RPMI7951 (cell line): ENCODE results near the gene ARHGEF10L. TPM values are rescaled to one million over a fixed set of nuclear protein-coding genes. Genes with fewer than 3 reads are reported as not detected.

Experiments
- DNase-seq: peaks from one replicate; pipeline ENCODE4 v3.0.0-alpha.2; 2012; ENCODE audit warnings: low read depth
- total RNA-seq: library from RNA; depleted of rRNA; stranded (reverse); fragments of >200 nt; shearing (Covaris generic); gene quantifications from 2 replicates; pipeline ENCODE4 v1.2.3, GENCODE V29; 2014

Gene ARHGEF10L
- total RNA-seq, 1 experiment from 2014 or later = 2.2 TPM

DNA sequence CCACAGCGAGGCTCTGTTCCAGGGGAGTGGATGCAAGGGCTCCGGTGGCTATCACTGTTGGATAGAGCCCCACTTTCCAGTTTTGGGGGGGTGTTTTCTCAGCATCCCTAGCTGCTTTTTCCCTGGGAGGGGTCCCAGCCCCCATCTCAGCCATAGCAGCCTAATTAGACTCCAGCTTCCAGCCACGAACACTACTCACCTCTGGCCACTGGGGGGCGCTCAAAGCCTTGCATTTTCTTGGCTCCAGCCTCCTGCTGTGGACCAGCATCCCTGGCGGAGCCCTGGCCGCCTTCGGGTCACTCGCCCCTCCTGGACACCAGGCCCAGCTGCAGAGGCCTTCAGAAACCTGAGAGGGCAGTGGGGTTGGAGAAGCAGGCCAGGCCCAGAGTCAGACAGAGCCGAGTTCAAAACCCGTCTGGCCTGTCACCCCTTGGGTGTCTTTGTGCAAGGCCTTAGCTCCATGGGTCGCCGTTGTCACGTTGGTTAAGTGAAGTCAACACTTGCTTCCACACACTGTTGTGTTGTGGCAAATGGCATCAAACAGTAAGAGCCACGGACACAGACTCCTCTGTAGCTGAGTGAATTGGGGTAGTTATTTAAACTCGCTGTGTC lies 122.2 kb downstream of the ARHGEF10L start:
- peak; percentile 47 for DNase-seq

DNA sequence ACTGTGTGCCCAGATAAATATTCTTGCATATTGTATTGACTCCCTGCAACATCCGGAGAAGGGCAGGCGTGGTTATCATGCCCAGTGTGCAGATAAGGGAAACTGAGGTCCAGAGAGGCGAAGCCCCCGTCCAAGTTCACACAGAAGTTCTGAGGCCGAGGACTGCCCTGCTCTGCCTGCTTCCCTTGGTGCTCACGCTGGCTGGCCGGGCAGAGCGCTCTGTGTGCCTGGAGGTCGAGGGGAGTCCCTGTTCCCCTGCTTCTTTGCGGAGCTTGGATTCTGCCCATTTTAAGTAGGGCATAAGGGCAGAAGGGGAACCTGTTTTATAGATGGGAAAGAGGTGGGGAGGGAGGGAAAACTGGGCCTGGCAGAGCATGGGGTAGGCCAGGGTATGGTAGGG lies 122.8 kb downstream of the ARHGEF10L start:
- no peak for DNase-seq

DNA sequence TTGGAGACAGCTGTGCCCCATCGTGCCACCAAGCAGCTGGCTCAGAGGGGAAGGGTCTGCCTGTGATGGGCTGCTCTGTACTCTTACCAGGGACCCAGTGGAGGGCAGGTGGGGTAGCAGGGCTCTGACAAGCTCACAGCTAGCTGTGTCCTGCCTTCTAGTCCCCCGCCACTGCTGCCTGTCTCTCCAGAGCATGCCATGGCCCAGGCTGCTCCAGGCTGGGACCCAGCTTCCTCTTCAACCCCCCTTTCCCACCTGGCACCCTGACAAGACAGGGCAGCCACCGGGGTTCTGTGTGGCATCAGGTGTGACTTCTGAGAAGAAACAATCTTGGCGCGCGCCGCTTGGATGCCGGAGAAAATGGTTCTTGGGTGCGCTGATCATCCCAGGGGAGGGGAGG lies 123.3 kb downstream of the ARHGEF10L start:
- no peak for DNase-seq

DNA sequence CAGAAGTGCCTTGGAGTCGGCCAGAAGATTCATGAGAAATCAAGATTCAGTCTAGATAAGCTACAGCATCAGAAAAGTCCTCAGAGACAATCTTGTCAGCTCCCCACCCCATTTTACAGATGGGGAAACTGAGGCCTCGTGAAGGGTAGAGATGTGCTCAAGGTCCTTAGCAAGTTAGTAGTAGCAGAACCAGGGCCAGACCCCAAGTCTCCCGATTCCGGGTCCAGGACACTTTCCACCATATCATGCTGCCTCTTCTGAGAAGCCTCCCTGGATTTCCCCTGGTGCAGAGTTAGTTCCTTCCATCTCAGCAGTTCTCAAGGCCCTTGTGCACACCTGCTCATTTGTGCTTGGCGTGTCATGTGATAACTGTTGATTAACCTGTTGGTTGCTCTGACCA lies 124.1 kb downstream of the ARHGEF10L start:
- DNase-seq = no peak

DNA sequence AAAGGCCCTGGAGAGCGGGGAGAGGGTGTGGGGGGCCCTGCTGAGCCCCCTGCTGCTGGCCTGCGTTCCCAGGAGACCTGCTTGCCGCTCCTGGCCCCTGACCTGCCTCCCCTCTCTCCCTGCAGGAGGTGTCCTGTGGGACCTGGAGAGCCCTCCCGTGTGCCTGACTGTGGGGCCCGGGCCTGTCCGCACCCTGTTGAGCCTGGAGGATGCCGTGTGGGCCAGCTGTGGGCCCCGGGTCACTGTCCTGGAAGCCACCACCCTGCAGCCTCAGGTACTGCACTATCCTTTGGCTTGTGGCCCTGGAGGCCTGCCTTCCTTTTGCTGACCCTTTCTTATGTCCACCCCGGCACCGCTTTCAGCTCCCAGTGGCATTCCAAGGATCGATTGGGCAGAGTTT lies 124.8 kb downstream of the ARHGEF10L start:
- DNase-seq = no peak

DNA sequence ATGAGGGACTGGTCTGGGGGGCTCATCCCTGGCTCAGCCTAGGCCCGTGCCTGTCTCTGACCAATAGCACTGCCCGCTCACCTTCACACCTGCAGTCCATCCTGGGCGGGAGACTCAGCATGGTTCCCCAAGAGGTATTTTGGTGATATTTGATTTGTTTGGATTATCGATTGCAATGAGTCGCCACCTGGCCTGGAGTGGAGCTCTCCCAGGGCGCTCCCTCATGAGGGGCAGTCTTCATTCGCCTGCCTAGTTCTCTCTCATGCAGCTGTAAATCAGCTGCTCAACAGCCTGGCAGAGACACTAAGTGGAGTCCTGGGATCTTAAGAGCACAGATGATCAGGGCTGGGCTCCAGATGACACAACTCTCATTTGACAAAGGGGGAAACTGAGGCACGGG lies 125.6 kb downstream of the ARHGEF10L start:
- DNase-seq = no peak

DNA sequence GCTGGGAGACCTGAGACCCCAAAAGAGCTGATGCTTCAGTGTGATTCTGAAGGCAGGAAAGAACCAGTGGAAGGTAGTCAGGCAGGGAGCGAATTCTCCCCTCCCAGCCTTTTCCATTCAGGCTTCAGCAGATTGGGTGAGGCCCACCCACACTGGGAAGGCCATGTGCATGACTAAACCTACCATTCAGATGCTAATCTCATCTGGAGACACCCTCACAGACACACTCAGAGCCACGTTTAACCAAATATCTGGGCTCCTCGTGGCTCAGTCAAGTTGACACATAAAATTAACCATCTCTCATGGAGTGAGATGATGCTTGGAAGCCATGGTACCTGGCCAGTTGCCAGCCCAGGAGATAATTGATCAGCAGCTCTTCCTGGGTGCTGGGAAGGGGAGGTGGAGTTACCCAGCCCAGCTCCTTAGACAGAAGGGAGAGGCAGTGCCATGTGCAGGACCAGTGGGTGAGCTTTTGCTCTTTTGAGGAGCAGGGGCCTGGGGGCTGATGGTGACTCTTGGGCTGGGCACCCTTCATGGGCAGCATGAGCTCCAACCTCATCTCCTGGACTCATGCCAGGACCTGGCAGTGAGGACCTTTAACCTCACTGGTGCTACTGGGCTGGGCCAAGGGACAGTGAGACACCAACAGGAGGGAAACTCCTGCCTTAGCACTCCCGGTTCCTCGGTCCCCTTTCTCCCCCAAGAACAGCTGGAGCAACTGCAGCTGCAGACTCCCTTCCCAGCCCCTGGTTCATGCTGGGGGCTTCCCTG lies 126.6 kb downstream of the ARHGEF10L start:
- peak; percentile 11 for DNase-seq

DNA sequence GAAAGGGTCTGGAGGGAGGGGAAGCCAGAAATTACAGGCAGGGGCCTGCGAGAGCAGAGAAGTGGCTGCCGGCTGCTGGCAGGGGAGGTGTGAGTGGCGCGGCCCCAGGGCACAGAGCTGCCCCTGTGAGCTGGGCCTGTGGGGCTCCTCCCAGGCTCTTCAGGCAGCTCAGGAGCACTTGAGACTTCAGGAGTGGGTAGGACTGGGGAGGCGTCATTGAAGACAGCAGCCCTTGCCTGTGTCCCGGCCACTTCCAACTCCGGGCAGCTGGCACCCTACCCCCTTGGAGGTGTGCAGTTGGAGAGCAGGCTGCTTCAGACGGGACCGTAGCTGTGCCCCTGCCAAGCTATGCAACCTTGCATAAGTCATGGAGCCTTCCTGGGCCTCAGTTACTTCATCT lies 128.1 kb downstream of the ARHGEF10L start:
- no peak for DNase-seq

DNA sequence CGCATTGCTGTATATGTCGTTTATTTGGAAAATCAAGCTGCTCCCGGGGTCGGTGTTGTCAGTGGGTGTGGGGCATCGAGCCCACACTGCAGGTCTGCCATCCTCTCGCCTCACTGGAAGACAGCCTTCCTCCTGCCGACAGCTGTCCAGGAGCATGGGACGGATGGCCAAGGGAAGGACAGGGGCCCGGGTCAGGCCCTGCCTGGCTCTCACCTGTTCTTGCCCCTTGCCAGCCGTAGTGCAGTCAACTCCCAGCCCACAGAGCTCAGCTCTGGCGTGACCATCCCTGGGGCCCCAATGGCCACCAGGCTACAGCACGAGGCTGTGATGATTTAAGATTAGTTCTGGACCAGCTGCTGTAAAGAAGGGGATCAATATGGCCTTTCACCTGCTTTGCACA lies 128.7 kb downstream of the ARHGEF10L start:
- no peak for DNase-seq

DNA sequence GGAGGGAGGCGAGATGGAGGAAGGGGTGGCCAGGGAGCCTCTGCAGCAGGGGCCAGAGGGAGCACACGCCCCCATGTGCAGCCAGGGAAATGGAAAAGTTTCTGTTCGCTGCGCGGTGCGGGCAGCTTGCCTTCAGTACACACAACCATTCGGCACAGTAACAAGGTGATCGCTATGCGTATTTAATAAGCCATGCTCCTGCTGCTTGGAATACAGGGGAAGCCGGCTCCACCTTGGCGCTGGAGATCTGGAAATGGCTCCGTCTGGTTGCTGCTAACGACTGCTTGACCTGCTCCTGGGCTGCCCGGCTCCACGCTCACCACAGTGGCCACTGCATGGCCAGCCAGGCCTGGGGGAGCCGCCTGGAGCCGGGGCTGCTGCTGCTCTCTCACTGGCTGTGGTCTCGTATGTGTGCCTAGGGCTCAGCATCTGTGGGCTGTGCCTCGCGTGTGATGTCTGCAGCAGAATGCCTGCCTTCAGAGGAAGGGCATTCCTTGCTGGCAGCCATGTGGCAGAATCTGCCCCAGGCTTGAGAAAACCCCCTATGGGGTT lies 129.2 kb downstream of the ARHGEF10L start:
- no peak for DNase-seq

DNA sequence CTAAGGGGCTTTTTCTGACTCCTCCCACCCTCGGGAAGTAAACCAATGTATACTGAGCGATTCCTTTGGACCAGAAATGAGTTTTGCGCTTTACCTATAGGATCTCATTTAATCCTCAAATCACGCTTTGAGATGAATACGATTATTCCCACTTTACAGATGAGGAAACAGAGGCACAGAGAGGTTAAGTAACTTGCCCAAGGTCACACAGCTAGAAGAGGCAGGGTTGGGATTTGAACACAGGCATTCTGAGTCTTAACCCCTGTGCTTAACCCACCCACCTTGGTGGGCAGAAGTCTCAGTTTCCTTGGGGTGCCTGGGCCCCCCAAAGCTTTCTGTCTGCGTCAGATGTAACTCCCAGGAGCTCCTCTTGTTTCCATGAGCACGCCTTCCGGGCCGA lies 129.8 kb downstream of the ARHGEF10L start:
- DNase-seq = no peak

DNA sequence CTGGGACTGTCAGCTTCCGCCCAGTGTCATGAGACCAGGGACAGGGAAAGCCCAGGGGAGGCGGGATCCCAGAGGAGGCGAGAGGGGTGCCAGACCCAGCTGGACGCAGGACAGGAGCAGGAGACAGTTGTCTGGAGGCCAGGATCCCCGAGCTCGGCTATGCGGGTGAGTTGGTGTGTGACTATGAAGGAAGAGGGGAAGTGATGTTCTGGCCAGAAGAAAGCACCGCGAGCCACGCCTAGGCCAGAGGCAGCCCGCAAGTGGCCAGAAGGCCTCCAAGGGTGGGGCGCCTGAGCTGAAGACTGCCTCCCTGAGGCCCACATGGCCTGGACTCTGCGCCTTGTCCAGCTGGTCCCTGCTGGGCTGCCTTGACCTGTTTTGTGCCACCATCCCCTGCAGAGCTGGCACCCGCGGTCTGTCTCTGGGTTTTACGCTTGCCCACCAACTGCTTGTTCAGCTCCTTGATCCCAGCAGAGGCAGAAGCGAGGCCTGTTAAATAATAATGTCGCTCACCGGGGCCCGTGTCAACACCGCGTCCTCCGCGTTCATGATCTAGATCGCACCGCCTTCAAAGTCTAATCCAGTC lies 130.5 kb downstream of the ARHGEF10L start:
- no peak for DNase-seq

DNA sequence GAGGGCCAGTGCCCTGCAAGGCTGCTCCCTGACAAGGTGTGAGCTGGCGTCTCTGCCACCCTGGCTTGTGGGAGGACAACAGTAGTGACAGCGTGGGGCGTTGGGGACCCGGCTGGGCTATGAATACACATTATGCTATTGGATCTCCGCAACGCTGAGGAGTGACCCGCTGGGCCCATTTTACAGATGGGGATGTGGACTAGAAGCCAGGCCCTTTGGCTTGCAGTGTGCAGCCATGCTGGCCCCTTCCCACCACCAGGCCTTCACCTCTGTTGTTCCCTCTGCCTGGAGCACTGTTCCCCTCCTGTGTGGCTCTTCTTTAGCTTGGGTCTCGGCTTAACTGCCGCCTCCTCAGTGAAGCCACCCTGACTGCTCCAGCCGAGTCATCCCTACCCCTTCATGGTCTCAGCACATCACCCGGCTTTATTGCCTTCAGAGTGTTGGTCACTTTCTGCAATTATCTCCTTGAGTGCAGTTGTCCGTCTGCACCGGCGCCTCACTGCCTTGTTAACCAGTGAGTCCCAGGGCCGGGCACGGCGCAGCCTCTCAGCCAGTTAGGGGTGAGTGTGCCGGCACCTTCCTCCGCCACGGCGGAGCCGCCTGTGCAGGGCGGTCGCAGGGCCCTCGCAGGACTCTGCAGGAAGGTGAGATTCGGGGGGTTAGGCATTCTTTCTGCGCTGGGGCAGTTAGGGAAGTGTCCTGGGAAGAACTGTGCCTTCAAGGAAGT lies 131.3 kb downstream of the ARHGEF10L start:
- DNase-seq = no peak

DNA sequence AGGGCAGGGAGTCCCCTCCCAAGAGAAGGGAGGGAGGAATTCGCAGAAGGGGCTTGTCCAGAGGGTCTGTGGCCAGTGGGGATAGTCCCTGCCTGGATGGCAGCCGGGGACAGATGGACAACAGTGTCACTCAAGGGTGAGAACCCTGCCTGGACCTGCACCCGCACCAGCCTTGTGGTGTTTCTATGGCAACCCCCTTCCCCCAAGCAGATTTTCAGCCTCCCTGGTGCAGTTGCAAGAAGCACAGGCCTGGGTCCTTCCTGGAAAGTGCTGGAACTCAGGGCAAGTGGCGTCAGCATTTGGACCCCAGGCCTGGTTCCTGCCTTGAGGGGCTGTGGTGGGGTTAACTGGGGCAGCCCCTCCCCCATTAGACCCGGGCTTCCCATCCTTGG lies 131.8 kb downstream of the ARHGEF10L start:
- no peak for DNase-seq

DNA sequence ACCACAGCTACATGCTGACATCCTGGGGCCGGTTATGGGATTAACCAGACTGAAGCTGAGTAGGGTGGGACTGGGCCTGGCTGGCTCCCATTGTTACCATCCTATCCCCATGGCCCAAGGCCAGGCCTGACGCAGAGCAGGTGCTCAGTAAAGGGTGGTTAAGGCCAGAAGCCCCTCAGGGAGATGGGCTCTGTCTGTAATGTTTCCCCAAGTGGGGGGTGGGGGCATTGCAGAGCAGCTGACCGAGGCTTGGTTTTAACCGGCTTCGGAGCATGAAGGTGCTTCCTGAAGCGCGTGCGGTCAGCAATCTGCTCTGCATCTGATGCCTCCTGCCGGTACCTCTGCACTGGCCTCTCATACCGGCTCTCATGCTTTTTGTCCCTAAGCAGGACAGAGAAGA lies 132.2 kb downstream of the ARHGEF10L start:
- DNase-seq = no peak

DNA sequence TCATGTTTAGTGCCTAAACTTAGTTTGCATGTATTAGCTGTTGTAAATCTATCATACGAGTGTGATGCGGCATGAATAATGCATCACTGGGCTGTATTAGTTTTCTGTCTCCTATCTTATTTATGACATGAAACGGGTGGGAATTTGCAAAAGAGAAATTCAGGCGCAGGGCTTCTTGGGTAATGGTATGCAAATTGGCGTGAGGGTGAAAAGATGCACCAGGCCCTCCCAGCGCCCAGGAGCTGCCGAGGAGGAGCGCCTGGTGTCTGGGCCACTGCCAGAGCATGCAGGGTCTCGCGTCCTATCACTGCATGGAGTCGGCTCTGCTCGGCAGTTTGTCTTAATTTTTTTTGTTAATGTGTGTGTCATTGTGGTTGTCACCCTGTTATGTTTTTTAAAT lies 132.7 kb downstream of the ARHGEF10L start:
- no peak for DNase-seq

DNA sequence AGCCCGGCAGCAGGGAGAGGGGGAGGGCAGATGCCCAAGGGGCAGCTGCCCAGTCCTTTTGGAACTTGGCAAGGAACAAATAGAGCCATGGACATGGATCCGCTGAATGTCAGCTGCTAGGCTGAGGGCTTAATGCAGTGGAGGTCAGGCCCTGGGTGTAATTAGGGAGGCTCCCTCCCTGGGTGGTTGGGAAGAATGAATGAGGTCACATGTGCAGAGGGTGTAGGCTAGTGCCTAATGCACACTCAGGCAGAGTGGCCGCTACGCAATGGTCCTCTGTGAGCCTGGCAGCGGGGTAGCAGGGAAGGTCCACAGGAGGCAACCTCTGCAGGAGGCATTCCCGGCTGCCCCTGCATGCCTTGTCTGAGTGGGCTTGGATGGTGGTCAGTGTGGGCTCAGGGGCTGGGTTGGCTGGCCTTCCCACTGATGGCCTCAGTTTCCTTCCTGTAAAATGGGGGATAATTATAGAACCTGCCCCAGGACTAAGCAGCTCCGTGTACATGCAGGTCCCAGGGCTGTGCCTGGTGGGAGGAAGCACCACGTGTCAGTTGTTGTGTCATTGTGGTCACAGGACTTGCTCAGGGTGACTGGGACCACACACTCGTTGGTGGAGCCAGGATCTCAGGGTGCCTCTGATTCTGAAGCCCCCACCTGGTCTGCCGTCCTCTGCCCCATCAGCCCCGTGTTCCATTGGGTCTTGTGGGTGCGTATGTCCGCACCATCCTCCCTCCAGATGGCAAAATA lies 134.0 kb downstream of the ARHGEF10L start:
- no peak for DNase-seq

DNA sequence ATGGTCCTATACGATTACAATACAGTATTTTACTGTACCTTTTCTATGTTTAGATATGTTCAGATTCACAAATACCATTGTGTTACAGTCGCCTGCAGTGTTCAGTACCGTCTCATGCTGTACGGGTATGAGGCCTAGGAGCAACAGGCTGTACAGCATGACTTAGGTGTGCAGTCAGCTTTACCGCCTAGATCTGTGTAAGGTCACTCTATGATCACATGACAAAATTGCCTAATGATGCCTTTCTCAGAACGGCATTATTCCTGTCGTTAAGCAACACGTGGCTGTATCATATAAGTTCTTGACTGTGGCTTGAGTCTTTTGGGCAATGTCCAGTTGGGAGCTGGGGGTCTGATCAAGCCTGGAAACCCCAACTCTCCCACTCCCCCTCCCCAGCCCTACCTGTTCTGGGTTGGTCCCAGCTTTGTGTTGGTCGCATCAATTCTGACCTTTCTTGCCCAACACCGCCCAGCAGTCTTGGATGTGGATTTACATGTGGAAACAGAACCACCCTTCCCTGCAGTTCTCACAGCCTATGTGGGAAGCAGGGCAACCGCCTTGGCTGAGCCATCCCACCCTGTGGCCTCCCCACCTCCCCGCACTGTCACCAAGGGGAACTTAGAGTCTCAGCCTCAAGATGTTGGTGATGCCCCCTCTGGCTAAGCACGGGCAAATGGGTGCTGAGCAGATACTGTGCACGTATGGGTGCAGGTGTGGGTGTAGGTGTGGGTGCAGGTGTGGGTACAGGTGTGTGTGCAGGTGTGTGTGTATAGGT lies 135.4 kb downstream of the ARHGEF10L start:
- DNase-seq = peak; percentile 50

DNA sequence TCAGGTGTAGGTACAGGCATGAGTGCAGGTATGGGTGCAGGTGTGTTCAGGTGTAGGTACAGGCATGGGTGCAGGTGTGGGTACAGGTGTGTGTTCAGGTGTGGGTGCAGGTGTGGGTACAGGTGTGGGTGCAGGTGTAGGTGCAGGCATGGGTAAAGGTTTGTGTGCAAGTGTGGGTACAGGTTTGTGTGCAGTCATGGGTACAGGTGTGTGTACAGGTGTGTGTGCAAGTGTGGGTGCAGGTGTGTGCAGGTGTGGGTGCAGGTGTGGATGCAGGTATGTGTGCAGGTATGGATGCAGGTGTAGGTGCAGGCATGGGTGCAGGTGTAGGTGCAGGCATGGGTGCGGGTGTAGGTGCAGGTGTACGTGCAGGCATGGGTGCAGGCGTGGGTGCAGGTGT lies 136.2 kb downstream of the ARHGEF10L start:
- DNase-seq = peak; percentile 14

DNA sequence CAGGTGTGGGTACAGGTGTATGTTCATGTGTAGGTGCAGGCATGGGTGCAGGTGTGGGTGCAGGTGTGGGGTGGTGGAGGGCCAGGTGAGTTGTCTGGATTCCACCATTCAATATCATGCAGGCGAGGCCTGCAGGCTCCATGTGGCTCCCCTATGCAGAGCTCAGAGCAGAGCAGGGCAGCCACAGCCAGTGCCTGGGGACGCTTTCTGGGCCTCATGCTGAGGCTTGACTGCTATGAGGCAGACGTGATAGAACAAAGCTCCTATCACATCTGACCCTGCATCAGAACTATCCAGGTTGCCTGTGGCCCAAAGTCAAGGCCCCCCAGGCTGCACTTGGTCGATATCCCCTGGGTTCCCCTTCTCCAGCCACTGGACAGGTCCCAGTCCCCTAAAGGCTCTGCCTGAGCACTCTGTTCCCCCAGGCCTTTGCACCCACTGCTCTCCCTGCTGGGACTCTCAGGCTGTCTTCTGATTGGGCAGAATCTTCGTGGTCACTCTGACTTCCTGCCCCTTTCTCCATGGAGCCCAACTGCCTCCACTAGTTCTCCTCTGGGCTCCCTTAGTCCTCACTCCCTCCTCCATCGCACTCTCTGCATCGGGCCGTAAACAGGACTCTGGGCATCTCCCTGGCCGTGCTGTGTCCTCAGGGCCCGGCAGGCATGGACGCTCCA lies 137.0 kb downstream of the ARHGEF10L start:
- DNase-seq = peak; percentile 39
